Measurements from ENCODE around the gene UST.
"Not testable (repeated sequence)": the region's sequence is repeated elsewhere in the genome, so short reads cannot be mapped to it uniquely, and the experiment has no call there.

Gene UST

GRCh38 chr6:148980234-148980633 lies 233.4 kb downstream of the UST start:
- no peak for DNase-seq

- DNase-seq, result no peak
Measured at GRCh38 chr6:148981515-148981914, 234.7 kb downstream of the UST start.

- DNase-seq, result no peak
Measured at GRCh38 chr6:148983101-148983761, 236.4 kb downstream of the UST start.

GRCh38 chr6:148983966-148984365 lies 237.1 kb downstream of the UST start:
- no peak for DNase-seq

GRCh38 chr6:148984531-148985056 lies 237.8 kb downstream of the UST start:
- DNase-seq, result no peak

GRCh38 chr6:148985499-148985898 lies 238.7 kb downstream of the UST start:
- no peak for DNase-seq

GRCh38 chr6:148986608-148987007 lies 239.8 kb downstream of the UST start:
- no peak for DNase-seq

GRCh38 chr6:148987982-148988381 lies 241.2 kb downstream of the UST start:
- no peak for DNase-seq

GRCh38 chr6:148989585-148989984 lies 242.8 kb downstream of the UST start:
- no peak for DNase-seq

GRCh38 chr6:148990403-148990802 lies 243.6 kb downstream of the UST start:
- DNase-seq, result no peak

- DNase-seq, result no peak
Measured at GRCh38 chr6:148996815-148997214, 250.0 kb downstream of the UST start.

GRCh38 chr6:148997865-148998264 lies 251.0 kb downstream of the UST start:
- no peak for DNase-seq

- no peak for DNase-seq
Measured at GRCh38 chr6:148998704-148999103, 251.9 kb downstream of the UST start.

- DNase-seq, result peak in 1 of 2 donors; percentile 18
Measured at GRCh38 chr6:148999501-148999900, 252.7 kb downstream of the UST start.

- peak; percentile 31 to 57 for DNase-seq
Measured at GRCh38 chr6:148999929-149000468, 253.2 kb downstream of the UST start.

- DNase-seq, result no peak
Measured at GRCh38 chr6:149001422-149001821, 254.6 kb downstream of the UST start.

GRCh38 chr6:149003560-149003959 lies 256.7 kb downstream of the UST start:
- DNase-seq, result no peak

GRCh38 chr6:149004664-149005063 lies 257.8 kb downstream of the UST start:
- no peak for DNase-seq

GRCh38 chr6:149006236-149006635 lies 259.4 kb downstream of the UST start:
- DNase-seq, result not testable (repeated sequence)

GRCh38 chr6:149006671-149007070 lies 259.8 kb downstream of the UST start:
- DNase-seq, result no peak

- DNase-seq, result no peak
Measured at GRCh38 chr6:149007846-149008245, 261.0 kb downstream of the UST start.

- no peak for DNase-seq
Measured at GRCh38 chr6:149008741-149009140, 261.9 kb downstream of the UST start.

- no peak for DNase-seq
Measured at GRCh38 chr6:149012040-149012545, 265.3 kb downstream of the UST start.

- DNase-seq, result no peak
Measured at GRCh38 chr6:149013586-149014344, 266.9 kb downstream of the UST start.
